Measurements from ENCODE around the gene SDCBP2. TPM values are rescaled to one million over a fixed set of nuclear protein-coding genes. Genes with fewer than 3 reads are reported as not detected.

The SDCBP2 gene
- total RNA-seq, 1 experiment from 2014 or later: 1.9 TPM

- DNase-seq: no peak
- no peak for TF ChIP-seq CTCF (conservative IDR thresholded peaks at IDR 0.05)
- Histone ChIP-seq H2BK20ac (ENCODE audit: low read depth, low read length, poor library complexity, severe bottlenecking) (no peak overlapping the region), H2AK5ac (ENCODE audit: insufficient read length, low read length) (no peak overlapping the region), H3K79me1 (ENCODE audit: insufficient read depth, low read depth, low read length, poor library complexity, severe bottlenecking) (no peaks in the 10 kb centered on the region), H3K4me1 (ENCODE audit: insufficient read depth, low read length) (no peaks in the 10 kb centered on the region), H4K91ac (ENCODE audit: insufficient read length, low read depth, low read length) (no peak overlapping the region), H3K23ac (ENCODE audit: insufficient read length, low read depth, low read length) (no peak overlapping the region), H3K27ac (ENCODE audit: insufficient read length, low read depth, low read length) (no peak overlapping the region), H2BK5ac (ENCODE audit: insufficient read length, low read length) (no peak overlapping the region), H3K56ac (ENCODE audit: insufficient read length, low read depth, low read length) (peak overlapping the region; percentile 34), H3K4me2 (ENCODE audit: insufficient read depth, insufficient read length, low read length) (no peak overlapping the region), H3T11ph (ENCODE audit: low read length) (no peak overlapping the region), H2AFZ (ENCODE audit: low read length) (no peak overlapping the region), H2BK12ac (ENCODE audit: insufficient read length, low read depth, low read length) (no peak overlapping the region), H3K18ac (ENCODE audit: insufficient read length, low read depth, low read length) (no peak overlapping the region), H3K14ac (ENCODE audit: insufficient read depth, low read length) (no peak overlapping the region), H4K8ac (replicated peaks; ENCODE audit: insufficient read length, low read depth, low read length) (no peak overlapping the region), H3K23me2 (ENCODE audit: insufficient read length, low read depth, low read length, poor library complexity, severe bottlenecking) (no peaks in the 10 kb centered on the region), H2BK120ac (ENCODE audit: low read depth, low read length, poor library complexity, severe bottlenecking) (no peak overlapping the region), H2BK15ac (ENCODE audit: low read depth, low read length) (no peak overlapping the region), H4K20me1 (ENCODE audit: control insufficient read depth, insufficient read depth, insufficient read length) (no peaks in the 10 kb centered on the region), H3K27me3 (ENCODE audit: insufficient read depth, low read length) (no peaks in the 10 kb centered on the region), H4K5ac (ENCODE audit: insufficient read length, low read depth, low read length) (no peak overlapping the region), H3K79me2 (ENCODE audit: insufficient read depth, low read length) (no peaks in the 10 kb centered on the region), H3K9me3 (ENCODE audit: control insufficient read depth, low read depth, low read length) (no peaks in the 10 kb centered on the region), H3K4ac (ENCODE audit: low read depth, low read length) (no peak overlapping the region), H3K9ac (ENCODE audit: extremely low read depth, insufficient read length, low read length) (no peak overlapping the region)
- WGBS (ENCODE audit: extremely low coverage, insufficient read length, low lambda C conversion rate): no CpG with 5 or more reads among the region's 5 CpGs
- Mint-ChIP-seq H3K36me3 (ENCODE audit: insufficient read depth in 1 of 3, low read depth in 3 of 3) (no peaks in the 10 kb centered on the region), H3K27me3 (ENCODE audit: low read depth) (peaks cover 9% of the 10 kb centered on the region), H3K4me3 (no peak overlapping the region), H3K4me1 (peaks cover 0 to 5% of the 10 kb centered on the region in 2 experiments; a peak in 1 of 4 replicates), H3K27ac (no peak overlapping the region), H3K9me3 (no peaks in the 10 kb centered on the region)
These were observed 37.7 kb downstream of the SDCBP2 start for GRCh38 chr20:1291191-1291741.

All from H9 (cell line).